Measurements from ENCODE around the gene SRSF8.

The SRSF8 gene

DNA sequence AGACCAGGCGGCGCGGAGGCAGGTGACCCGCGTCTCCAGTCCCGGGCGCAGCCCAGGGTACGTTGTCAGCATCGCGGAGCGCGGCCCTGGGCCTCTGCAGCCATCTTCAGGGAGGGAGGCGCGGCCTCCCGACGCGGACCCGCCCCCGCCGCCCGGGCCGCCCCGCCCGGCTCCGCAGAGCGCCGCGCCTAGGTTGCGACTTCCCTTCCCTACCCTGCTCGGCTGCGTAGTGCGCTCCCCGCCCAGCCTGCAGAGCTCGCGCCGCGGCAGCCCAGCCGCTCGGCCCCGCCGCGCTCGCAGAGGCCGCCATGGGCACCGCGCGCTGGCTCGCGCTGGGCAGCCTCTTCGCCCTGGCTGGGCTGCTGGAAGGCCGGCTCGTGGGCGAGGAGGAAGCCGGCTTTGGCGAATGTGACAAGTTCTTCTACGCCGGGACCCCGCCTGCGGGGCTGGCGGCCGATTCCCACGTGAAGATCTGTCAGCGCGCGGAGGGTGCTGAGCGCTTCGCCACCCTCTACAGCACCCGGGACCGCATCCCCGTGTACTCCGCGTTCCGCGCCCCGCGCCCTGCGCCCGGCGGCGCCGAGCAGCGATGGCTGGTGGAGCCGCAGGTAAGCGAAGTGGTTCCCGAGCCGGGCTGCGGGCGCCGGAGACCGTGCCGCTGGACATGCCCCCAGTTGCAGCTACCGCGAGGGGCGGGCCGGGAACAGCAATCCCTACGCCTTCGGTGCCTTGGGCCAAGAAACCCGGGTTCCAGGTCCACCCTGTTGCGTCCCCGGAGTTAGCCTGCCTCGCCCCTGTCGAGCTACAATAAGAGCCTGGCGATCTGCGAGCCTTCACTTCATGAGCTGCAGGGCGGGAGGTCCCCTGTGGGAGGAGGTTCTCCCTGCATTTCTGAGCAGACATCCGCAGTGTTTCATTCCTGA lies 23.2 kb downstream of the SRSF8 start, which contains the start of gene ENDOD1:
ENDOD1 (plus strand) TSS at position 227 of the 923 bp plus-strand sequence; CDS start at position 309, 82 bp downstream.
- H3K4me2 ChIP-seq (ENCODE audit: low read length), result peak within 1 kb of the TSS; percentile 90
- H3K9me3 ChIP-seq (ENCODE audit: insufficient read depth, low read length), result no peaks in the 10 kb centered on the region
- no peaks in the 10 kb centered on the region for H4K20me1 ChIP-seq (ENCODE audit: insufficient read depth, low read length)
- no peaks in the 10 kb centered on the region for H3K79me2 ChIP-seq (ENCODE audit: low read length)
- H3K4me3 ChIP-seq (ENCODE audit: low read length), result peak within 1 kb of the TSS; percentile 88
- H3K27me3 ChIP-seq (ENCODE audit: low read depth, low read length), result peaks cover 15% of the 10 kb centered on the region
- TF ChIP-seq, protein P1, sequence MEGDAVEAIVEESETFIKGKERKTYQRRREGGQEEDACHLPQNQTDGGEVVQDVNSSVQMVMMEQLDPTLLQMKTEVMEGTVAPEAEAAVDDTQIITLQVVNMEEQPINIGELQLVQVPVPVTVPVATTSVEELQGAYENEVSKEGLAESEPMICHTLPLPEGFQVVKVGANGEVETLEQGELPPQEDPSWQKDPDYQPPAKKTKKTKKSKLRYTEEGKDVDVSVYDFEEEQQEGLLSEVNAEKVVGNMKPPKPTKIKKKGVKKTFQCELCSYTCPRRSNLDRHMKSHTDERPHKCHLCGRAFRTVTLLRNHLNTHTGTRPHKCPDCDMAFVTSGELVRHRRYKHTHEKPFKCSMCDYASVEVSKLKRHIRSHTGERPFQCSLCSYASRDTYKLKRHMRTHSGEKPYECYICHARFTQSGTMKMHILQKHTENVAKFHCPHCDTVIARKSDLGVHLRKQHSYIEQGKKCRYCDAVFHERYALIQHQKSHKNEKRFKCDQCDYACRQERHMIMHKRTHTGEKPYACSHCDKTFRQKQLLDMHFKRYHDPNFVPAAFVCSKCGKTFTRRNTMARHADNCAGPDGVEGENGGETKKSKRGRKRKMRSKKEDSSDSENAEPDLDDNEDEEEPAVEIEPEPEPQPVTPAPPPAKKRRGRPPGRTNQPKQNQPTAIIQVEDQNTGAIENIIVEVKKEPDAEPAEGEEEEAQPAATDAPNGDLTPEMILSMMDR (IDR thresholded peaks at IDR 0.05; ENCODE audit: low read depth, low read length), result no peak
- no peaks in the 10 kb centered on the region for H3K36me3 ChIP-seq (replicated peaks; ENCODE audit: low read depth, low read length)
- H2AFZ ChIP-seq (ENCODE audit: low read depth, low read length), result peak within 1 kb of the TSS; percentile 88
- no peak within 1 kb of the TSS for H3K27ac ChIP-seq (ENCODE audit: low read length)
- peaks cover 34% of the 10 kb centered on the region for H3K4me1 ChIP-seq (ENCODE audit: low read length)
- peak within 1 kb of the TSS; percentile 64 for H3K9ac ChIP-seq (ENCODE audit: low read length)

GRCh38 chr11:95091663-95092180 lies 25.0 kb downstream of the SRSF8 start:
- H3K9me3 ChIP-seq (ENCODE audit: insufficient read depth, low read length), result no peaks in the 10 kb centered on the region
- H2AFZ ChIP-seq (ENCODE audit: low read depth, low read length), result no peak overlapping the region
- no peaks in the 10 kb centered on the region for H4K20me1 ChIP-seq (ENCODE audit: insufficient read depth, low read length)
- H3K4me3 ChIP-seq (ENCODE audit: low read length), result no peak overlapping the region
- no peaks in the 10 kb centered on the region for H3K36me3 ChIP-seq (replicated peaks; ENCODE audit: low read depth, low read length)
- H3K4me2 ChIP-seq (ENCODE audit: low read length), result no peak overlapping the region
- H3K79me2 ChIP-seq (ENCODE audit: low read length), result no peaks in the 10 kb centered on the region
- no peak overlapping the region for H3K9ac ChIP-seq (ENCODE audit: low read length)
- TF ChIP-seq, protein P1 (IDR thresholded peaks at IDR 0.05; ENCODE audit: low read depth, low read length), result no peak
- TF ChIP-seq EZH2phosphoT487 (IDR thresholded peaks at IDR 0.05; ENCODE audit: low read depth), result no peak
- peaks cover 15% of the 10 kb centered on the region for H3K27me3 ChIP-seq (ENCODE audit: low read depth, low read length)
- peaks cover 50% of the 10 kb centered on the region for H3K4me1 ChIP-seq (ENCODE audit: low read length)
- no peak overlapping the region for H3K27ac ChIP-seq (ENCODE audit: low read length)

- TF ChIP-seq EZH2phosphoT487 (IDR thresholded peaks at IDR 0.05; ENCODE audit: low read depth), result no peak
- TF ChIP-seq, protein P1 (IDR thresholded peaks at IDR 0.05; ENCODE audit: low read depth, low read length), result peak; percentile 37
- no peak overlapping the region for H2AFZ ChIP-seq (ENCODE audit: low read depth, low read length)
- peak overlapping the region; percentile 57 for H3K4me2 ChIP-seq (ENCODE audit: low read length)
- H3K79me2 ChIP-seq (ENCODE audit: low read length), result no peaks in the 10 kb centered on the region
- H3K36me3 ChIP-seq (replicated peaks; ENCODE audit: low read depth, low read length), result no peaks in the 10 kb centered on the region
- H3K27ac ChIP-seq (ENCODE audit: low read length), result no peak overlapping the region
- H3K27me3 ChIP-seq (ENCODE audit: low read depth, low read length), result peaks cover 17% of the 10 kb centered on the region
- H3K9ac ChIP-seq (ENCODE audit: low read length), result peak overlapping the region; percentile 2; the same call in 1 of the 2 replicates
- H3K9me3 ChIP-seq (ENCODE audit: insufficient read depth, low read length), result no peaks in the 10 kb centered on the region
- H4K20me1 ChIP-seq (ENCODE audit: insufficient read depth, low read length), result no peaks in the 10 kb centered on the region
- peak overlapping the region; percentile 20; the same call in 1 of the 2 replicates for H3K4me3 ChIP-seq (ENCODE audit: low read length)
- H3K4me1 ChIP-seq (ENCODE audit: low read length), result peaks cover 59% of the 10 kb centered on the region
These were observed 26.0 kb downstream of the SRSF8 start for GRCh38 chr11:95092549-95093324.

Data from OCI-LY3 (cell line).